Measurements from ENCODE around the gene ATXN3L.

Gene ATXN3L

DNA sequence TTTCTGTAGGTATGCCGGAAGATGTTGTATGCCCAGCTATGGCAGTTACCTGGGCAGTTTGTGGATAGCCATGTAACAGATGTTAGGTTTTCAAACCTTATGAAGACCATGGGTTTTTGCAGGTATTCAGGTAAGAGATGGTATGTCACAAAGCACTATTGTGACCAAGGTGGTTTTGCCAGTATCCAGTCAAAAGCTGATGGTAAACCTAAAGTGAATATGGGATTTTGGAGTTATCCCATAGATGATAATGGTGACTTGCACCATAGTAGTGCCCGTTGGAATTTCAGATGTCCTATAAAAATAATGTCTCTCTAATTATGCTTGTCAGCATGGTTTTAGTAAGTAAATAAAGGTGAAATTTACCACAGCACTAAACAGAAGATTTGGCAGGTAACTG lies at the start of gene ATXN3L:
ATXN3L (minus strand) TSS at position 101 of the 400 bp plus-strand sequence. CDS start 119 bp downstream, outside the sequence.
- no peak for DNase-seq

DNA sequence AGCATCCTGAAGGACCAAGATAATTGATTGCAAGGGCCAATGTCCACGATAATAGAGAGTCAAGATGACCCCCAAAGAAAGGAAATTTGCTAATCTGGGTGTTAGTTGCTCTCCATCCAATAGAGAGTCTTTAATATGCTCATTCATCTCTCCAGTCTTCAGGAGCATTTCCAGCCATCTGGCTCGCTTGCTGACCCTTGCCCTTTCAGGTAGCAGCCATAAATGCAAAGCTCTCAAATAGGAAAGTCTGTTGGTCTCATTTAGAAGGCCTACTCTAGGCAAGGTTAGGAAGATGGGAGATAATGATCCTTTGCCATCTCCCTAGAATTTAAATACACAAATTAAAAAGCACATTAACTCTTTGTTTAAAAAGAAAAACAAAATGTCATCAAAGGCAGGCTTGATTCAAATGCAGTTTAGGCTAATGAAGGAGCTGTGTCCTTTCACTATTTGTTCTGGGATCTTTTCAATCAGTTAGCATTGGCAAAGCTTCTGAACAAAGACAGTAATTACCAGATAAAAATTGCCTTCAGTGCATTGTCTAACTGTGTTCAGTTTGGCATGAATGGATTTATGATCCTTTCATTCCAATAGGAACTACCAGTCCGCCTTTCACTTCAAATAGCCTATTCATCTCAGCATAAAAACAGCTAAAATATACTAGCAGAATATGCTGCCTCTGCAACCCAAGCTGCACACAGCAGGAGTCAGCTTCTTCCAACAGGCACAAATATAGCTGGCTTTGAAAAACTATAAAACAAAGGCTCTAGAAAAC lies 49.6 kb upstream of the ATXN3L start:
- no peak for DNase-seq

DNA sequence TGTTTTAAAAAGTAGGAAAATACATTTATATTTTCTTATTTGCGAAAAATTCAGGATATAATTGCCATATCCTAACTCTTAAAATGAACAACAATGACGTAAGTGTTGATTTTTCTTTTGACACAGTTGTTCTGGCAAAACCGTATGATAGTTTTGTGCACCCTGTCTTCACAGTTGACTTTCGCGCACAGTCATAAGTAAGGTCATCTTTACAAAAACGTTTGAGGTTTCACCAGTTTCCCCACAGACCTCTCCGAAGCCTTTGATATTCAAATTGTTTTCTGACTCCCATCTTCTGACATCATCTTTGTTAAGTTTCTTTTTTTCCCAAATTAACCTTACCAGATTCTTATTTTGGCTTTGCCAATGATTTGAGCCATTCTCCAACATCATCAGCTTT lies 48.1 kb upstream of the ATXN3L start:
- DNase-seq = no peak

DNA sequence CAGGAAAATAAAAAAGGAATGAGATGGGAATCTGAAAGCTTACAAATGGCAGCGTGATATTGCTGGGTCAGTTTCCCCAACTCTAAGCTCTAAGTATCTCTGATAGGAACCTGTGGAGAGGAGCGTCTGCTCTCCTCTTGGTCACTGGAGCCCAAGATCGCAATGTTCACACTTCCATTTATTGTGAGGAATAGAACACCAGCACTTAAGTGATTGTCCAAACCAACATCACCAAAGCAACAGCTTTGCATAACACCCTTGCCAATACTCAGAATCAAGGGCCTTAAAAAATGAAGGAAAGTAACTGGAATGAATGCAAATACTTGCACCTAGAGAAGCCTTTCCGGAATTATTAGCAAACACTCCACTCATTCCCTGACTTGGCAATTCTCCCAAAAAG lies 46.8 kb upstream of the ATXN3L start:
- no peak for DNase-seq

DNA sequence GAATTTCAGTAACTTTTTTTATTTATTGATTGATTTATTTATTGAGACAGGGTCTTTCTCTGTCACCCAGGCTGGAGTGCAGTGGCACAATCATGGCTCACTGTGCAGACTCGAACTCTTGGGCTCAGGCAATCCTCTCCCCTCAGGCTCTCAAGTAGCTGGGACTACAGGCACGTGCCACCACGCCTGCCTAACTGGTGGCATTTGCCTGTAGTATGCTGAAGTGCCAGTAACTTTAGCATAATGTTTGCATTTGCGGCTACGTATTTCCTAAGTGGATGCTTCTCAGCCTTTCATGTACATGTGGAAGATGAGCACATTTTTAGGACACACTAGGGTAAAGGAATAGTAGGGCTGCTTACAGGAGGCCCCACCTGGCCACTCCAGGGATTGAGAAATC lies 45.3 kb upstream of the ATXN3L start:
- no peak for DNase-seq

DNA sequence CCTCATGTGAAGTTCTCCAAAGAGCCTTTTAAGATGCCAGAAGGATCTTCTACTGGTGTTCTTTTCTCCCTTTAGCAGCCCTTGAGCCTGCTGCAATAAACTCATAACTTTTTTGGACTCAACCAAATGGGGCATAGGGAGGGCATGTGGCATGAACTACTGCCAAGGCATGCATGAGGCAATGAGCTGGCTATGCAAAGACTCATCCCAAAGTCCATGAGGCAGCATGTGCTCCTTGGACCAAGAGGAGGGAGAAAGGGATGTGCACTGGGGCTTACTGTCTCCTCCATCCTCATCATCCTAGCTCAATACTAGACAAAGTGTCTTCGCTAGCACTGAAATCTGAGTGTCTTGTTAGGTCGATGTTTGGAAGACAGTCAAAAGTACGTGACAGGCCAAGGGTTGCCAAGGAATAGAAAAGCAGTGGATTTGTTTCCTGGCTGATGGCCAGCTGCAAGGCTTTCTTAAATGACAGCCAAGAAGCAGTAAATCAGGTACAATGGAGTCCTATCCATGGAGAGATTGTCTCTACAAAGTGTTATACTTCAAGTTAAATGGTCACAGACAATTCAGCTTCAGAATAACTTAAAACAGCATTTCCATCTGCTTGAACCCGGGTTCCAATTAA lies 44.5 kb upstream of the ATXN3L start:
- DNase-seq = no peak

DNA sequence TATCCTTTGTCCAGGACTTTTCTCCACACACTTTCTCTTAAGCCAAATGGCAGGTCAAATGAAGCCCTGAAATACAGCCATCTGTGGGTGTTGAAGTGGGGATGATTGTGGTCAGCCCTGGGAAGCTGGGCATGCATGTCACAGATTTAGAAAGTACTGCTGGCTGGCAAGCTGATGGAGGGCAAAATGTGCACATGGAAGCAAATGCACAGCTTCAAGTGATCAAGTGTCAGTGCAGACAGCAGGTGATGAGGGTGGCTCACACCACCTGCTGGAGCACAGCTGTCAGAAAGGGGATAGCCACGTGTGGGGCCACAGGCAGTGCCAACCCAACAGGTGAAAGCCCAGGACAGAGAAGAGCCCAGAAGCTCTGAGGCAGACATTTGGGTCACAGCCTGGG lies 40.3 kb upstream of the ATXN3L start:
- no peak for DNase-seq

DNA sequence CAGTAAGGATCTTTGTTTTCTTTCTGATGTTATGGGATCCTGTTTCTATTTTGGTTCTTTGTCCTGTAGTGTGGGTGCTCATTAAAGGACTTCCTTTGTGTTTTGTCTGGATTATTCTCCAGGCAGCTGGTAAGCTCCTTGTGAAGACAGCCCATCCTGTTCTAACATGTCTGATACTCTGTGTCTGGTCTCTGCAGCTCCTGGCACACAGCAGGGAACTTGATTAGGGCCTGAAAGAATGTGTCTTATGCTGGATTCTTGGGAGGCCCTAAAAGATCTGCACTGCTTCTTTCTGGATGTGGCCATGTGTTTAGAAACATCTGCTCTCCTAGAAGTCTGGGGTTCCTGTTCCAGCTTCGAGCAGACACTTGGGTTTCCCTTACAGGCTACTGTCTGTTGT lies 38.1 kb upstream of the ATXN3L start:
- no peak for DNase-seq

DNA sequence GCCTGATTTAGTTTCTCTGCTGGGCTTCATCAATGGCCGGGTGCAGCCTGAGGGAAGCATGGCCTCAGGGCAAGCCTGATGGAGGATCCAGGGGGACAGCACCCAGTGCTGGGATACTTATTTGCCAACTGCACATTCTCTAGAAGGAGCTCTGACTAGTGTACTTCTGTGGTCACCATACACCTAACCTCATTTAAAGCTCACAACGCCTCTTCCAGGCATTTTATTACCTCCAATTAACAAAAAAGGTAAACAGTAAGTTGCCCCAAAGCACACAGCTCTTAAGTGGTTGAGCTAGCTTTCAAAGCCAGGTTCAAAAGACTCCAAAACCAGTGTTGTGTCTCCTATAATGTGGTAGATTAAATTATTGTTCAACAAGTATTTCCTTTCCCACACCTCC lies 26.8 kb upstream of the ATXN3L start:
- no peak for DNase-seq

DNA sequence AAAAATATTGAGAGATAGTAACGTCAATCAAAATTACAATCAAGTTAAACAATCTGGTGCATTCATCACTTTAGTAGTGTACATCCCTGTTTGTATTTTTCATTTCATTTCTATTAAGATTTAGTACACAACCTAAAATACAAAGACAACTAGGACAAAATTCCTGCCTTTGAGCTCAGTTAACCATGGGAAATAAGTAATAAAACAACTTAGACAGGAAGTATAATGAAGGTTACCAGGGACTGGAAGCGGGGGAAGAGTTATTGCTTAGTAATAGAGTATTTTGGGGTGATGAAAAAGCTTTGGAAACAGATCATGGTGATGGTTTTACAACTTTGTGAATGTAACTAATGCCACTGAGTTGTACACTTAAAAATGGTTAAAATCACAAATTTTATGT lies 25.6 kb upstream of the ATXN3L start:
- DNase-seq = no peak

DNA sequence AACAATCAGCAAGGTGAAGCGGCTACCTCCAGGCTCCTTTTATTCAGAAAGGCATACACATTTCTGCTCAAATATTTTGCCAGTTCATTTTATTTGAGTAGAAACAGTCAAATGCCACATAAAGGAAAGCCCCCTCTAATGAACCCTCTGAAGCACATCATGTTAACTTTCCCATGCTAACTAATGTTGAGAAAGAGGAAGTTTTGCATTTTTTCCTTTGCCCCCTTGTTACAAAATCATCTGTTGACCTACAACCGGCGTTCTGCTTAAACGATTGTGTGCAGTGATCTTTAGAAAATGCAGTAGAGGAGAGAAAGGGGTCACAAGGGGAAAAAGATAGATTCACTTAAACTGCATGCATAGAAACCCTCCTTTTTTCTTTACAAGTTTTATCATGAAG lies 25.2 kb upstream of the ATXN3L start:
- DNase-seq = no peak

DNA sequence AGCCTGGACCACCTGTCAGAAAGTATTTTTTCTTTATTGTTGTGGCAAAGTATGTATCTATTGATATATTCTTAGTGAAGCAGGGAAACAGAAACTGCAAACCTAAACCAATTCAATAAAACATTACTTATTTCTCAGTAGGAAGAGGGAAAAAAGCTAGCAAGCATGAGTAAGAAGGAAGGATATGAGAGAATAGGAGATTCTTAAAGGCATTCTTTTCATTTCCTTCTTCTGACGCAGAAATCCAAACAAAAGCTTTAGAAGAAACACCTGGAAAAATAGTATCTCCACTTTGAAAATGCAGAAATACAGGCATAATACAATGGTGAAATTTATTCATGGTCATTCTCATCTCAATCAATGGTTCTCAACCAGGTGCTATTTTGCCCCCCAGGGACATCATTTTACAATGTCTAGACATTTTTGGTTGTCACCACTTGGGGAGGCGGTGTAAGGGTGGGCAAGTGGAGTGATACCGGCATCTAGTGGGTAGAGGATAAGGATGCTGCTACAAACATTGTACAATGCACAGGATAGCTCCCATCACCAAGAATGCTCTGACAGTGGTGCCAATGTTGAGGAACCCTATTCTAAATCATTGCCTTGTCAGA lies 21.7 kb upstream of the ATXN3L start:
- no peak for DNase-seq

DNA sequence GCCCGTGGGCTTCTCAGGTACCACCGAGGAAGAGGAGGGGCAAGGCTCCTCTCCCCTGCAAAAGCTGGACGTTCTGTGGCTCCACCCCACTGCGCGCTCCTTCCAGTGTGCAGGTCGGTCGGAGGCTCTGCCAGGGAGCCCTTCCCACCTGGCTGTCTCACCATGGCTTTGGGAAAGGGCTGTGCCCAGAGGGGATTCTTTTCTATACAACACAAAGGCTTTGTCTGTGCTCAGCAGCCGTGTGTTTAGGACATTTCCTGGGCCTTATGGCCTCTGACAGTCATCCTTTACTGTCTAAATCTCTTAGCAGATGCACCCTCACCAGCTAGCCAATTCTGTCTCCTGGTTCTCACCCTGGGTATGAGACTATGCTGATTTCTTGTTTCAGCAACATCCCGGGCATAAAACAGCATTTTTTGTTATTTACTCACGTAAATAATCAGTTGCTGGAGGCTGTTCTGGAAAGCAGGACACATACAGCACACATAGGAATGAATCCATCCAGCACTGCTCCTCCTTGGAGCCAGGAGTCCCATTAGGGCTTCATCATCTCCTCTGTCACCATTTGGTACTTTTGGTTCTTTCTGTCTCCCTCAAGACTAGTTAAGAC lies 20.4 kb upstream of the ATXN3L start:
- DNase-seq = no peak

DNA sequence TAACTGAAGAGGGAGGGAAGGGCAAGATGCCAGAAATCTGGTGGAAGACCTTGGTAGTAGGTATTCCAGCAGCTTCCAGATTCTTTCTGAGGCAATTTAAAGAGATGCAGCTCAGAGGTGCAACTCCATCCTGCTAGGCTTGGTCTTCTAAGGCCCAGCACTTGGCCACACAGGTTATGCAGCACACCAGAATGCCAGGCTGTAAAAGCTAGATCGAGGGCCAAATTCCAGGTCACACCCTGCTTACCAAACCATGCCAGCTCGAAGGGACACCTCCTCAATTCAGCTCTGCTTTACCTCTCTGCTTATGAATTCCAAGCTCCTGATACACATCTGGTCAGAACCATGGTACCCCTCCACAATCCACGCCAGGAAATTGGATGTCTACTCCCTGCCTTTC lies 19.8 kb upstream of the ATXN3L start:
- no peak for DNase-seq

DNA sequence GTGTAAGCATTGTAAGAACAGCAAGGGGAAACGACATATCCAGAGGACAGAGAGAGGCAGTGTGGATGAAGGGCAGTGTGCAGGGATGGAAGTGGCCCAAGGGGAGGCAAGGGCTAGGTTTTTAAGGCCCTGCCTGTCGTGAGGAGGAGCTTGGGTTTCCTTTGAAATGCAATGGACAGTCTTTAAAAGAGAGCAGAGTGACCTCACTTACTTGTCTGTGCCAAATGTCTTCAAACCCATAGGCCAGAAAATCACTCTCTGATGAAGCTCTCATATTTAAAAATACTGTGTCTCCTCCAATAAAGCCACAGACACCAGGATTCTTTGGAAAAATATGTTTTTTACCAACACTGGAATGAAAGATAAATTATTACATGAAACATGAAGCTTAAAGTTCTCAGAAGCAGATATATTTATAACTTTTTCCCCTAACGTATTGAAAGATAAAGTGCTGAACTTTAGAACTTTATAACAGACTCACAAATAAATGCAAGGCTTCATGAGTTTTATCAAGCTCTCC lies 19.2 kb upstream of the ATXN3L start:
- no peak for DNase-seq

DNA sequence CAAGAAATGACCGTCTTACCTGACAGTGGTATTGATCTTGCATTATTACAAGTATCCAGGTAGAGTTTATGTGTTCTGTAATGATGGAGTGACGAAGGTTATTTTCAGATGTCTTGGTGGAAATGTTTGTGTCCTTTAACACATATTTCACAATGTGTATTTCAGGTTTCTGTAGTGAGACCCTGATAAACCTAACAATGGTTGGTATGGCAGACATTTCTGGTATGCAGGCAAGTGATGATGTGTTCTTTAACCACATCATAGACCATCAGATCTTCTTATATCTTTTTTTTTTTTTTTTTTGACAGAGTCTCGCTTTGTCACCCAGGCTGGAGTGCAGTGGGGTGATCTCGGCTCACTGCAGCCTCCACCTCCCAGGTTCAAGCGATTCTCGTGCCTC lies 14.6 kb upstream of the ATXN3L start:
- no peak for DNase-seq

DNA sequence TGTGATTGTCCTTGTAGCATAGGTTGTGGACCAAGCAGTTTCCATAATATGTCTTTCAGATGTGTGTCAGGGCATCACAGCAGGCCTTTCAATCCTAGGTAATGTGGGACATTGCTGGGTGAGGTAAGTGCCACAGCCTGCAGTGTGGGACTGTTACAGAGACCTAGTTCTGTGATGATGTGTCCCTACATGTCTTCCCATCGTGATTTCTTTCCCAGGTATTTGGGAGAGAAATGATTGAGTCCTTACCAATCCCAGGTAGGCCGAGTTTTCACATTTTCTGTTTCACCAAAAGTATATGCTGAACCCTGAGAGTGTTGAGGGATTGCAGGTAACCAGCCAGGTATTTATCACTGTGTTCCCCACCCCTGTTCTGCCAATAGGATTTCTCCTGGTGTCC lies 10.6 kb upstream of the ATXN3L start:
- DNase-seq = no peak

DNA sequence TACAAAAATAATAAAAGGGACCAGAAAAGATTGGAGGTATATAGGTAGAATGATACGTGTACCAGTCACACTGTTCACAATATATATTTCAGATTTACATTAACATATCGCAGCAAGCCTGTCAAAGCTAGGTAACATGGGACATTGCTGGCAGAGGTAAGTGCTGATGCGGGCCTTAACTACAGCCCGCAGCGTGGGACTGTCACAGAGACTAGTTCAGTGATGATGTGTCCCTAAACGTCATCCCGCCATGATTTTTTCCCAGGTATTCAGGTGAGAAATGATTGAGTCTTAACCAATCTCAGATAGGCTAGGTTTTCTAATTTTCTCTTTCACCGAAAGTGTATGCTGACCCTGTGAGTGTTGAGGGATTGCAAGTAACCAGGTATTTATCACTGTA lies 7.8 kb upstream of the ATXN3L start:
- DNase-seq = no peak

DNA sequence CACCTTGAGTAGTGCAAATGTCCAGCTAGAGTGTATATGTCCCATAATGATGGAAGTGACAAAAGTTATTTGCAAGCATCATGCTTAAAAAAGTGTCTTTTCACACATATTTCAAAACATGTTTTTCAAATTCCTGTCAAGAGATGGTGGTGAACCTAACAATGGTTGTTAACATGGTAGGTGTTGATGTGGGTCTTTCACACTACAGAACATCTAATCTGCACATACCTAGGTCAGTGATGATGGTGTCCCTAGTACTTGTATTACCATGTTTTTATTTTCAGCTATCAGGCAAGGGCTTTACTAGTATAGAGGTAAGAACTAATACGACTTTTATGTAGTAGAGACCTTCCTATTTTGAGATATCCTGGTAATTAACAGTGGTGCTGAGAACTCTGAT lies 3.4 kb upstream of the ATXN3L start:
- no peak for DNase-seq

DNA sequence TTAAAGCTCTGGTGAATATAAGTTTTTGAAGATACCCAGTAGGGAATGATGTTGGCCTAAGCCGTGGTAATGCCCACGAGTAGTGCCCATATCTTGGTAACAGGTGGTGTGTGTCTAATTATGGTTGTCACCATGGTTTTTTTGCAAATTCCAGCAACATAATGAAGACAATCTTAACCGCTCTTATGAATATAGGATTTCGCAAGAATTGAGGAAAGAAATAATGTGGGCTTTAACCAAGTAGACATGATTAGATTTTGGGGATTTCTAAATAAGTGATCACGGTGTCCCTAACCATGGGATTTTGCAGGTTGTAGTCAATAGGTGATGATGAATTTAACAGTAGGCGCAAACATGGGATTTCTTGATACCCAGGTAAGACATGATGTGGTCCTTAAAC lies 2.5 kb downstream of the ATXN3L start:
- no peak for DNase-seq

DNA sequence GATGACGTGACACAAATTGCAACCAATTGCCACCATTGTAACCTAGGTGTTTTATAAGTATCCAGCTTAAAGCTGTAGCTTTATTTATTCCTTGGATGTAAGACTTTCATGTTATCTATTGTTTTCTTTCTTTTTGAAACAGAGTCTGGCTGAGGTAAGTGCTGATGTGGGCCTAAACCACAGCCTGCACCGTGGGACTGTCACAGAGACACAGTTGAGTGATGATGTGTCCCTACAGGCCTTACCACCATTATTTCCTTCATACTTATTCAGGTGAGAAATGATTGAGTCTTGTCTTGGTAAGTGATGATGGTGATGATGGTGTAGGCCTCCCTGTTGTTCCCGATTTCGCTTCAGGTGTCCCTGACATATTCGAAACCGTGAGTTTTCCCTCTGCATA lies 8.3 kb downstream of the ATXN3L start:
- no peak for DNase-seq

DNA sequence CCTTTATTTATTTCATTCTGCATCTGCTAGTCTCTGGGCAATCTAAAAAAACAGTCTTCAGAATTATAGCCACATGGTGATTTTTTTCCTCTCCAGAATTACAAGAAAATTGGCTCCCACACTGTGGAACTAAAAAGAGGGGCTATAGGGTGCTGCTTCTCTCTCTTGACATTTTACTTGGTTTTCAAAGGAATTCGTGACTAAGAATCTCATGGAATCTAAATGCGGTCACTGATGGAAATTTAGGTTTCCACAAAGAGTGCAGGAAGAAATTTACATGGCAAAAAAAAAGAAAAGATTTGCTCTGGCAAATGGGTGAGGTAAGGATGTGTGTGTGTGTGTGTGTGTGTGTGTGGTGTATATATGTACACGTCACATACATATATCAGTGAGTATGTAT lies 10.2 kb downstream of the ATXN3L start:
- DNase-seq = no peak

DNA sequence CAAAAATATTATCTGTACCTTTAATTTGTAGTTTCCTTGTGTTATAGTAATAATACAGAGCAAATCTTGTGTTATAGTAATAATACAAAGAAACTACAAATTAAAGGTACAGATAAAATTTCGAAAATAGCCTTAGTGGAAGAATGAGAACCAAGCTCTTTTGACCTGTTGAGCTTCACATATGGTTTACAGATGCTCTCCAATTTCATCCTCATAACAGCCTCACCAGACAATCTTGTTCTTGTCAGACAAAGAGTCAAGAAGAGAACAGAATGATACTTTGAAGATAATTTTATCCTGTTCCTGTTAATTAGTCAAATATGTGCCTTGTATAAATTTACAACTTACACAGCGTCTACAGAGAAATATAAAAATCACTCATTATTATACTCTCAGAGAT lies 12.8 kb downstream of the ATXN3L start:
- DNase-seq = no peak

DNA sequence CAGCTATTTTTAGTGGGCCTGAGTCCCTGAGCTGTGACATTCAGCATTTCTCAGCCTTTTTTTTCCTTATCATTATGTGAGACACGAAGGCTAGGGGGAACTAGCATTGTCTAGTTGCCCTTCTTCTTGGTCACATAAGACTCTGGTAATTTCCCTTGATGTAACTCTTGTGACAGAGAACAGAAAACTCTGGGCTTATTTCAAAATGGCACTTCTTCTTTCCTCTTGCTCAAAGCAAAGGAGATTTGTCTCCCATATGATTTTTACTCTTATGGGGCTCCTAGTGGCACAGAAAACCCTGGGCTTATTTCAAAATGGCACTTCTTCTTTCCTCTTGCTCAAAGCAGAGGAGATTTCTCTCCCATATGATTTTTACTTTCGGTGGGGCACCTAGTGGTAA lies 14.7 kb downstream of the ATXN3L start:
- no peak for DNase-seq
